CD4-positive, alpha-beta T cell treated with Interleukin-1 beta for 1 hour (primary cell): ENCODE results near the gene CCR2.
A peak's percentile ranks its signal among the peaks of the same experiment; 100 is the strongest.

ENCODE experiments used
- DNase-seq, 2 donors: peaks; one replicate each; pipeline ENCODE4 v3.0.0-alpha.2; 2020 to 2022

Gene CCR2

DNA sequence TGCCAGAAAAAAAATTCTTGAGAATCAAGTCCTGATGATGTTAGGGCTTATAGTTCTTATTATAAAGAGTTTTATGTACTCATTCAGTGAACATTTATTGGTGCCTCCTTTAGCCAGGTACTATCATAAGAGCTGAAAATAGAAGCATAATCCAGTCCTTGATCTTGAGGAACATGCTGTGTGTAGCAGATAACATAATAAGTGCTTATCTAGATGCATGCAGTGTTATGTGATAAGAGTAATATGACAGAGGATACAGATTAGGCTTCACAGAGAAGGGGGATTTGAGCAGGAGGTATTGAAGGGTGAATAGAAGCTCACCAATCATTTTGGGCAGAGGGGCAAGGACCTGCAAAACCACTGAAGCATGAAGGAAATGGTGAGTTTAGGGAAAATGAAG lies 1.1 kb downstream of the CCR2 start:
- DNase-seq, result no peak

DNA sequence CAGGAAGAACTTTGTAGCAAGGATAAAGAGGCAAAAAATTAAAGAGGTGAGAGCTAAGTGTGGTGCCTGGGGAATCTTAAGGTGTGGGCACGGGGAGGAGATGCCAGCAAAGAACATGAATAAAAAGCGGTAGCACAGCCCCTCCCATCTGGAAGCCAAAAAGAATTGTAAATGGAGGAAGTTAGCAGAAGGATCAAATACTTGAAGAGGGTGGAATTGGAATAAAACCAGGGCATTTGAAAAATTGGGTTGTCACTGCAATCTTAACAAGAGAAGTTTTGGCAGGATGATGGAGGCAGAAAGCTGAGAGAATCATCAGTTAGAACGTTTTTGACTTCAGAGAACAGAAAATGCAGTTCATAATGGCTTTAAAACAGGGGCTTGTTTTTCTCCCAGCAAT lies 2.4 kb downstream of the CCR2 start:
- no peak for DNase-seq

DNA sequence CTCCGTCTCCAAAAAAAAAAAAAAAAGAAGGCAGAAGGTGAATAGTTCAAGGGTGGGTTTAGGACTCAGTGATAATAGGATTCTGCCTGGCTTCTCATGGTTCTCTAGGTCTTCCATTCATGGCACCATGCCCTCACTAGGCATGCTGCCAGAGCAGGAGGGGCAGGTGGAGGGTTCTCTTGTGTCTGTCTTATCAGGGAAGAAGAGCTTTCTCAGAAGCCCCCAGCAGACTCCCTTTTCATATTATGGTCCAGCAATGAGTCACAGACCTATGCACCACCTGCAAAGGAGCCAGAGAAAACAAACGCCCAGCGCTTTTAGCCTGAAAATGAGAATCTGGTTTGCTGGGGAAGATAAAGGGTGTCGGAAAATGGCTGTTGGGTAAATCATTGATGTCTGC lies 3.0 kb downstream of the CCR2 start:
- no peak for DNase-seq

DNA sequence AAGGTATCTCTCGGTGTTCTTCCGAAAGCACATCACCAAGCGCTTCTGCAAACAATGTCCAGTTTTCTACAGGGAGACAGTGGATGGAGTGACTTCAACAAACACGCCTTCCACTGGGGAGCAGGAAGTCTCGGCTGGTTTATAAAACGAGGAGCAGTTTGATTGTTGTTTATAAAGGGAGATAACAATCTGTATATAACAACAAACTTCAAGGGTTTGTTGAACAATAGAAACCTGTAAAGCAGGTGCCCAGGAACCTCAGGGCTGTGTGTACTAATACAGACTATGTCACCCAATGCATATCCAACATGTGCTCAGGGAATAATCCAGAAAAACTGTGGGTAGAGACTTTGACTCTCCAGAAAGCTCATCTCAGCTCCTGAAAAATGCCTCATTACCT lies 4.6 kb downstream of the CCR2 start:
- no peak for DNase-seq

DNA sequence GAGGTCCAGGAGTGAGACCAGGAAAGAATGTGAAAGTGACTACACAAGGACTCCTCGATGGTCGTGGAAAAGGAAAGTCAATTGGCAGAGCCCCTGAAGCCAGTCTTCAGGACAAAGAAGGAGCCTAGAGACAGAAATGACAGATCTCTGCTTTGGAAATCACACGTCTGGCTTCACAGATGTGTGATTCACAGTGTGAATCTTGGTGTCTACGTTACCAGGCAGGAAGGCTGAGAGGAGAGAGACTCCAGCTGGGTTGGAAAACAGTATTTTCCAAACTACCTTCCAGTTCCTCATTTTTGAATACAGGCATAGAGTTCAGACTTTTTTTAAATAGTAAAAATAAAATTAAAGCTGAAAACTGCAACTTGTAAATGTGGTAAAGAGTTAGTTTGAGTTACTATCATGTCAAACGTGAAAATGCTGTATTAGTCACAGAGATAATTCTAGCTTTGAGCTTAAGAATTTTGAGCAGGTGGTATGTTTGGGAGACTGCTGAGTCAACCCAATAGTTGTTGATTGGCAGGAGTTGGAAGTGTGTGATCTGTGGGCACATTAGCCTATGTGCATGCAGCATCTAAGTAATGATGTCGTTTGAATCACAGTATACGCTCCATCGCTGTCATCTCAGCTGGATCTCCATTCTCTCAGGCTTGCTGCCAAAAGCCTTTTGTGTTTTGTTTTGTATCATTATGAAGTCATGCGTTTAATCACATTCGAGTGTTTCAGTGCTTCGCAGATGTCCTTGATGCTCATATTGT lies 6.0 kb downstream of the CCR2 start:
- no peak for DNase-seq

DNA sequence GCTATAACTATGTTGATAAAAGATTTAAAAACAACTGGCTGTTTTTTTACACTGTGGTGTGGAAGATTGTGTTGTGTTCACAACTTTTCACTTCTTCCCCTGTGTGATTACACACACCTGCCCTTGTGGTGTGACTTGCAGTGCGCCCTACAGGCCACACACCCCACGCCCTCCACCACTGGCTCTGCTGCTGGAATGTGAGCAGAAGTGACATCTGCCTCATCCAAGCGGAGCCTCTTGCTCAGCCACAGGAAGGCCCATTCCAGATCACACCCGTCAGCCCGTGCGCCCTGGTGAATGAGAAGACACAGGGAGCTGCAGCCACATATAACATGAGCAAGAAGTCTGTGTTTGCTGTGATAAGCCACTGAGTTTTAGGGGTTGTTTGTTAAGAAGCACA lies 7.0 kb downstream of the CCR2 start:
- peak in 1 of 2 donors; percentile 26 for DNase-seq

DNA sequence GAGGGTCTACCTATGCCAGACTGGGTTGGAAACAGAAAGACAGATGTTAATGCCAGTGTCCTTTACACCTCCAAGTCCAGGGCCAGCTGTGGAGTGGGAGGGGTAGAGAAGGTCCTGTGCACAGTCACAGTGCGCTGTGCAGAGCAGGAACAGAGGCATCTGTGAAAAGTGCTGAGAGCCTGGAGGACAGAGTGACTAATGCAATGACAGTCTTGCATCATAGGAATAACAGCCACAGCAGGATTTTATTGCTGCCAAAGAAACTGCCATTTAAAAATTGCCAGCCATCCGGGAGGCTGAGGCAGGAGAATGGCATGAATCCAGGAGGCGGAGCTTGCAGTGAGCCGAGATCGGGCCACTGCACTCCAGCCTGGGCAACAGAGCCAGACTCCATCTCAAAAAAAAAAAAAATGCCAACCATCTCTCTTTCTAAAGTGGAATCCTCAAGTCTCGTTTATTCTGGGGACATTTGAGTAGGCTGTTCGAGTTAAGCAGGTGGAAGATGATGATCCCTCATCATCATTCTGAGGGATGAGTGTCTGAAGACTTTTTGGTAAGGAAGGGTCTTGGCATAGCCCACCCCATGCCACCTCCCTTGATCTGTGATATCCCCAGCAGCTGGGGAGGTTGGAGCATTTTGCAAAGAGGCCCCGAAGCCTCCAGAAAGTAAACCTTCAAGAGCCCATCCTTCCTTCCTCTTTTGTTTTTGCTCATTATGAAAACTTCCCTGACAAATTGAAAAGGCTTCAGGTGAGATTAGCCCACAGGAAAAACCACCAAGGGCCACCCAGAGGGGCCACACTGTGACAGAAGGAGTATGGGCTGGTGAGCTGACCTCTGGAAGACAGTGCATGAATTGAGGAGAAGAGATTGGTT lies 7.7 kb downstream of the CCR2 start:
- peak in 1 of 2 donors; percentile 52 for DNase-seq

DNA sequence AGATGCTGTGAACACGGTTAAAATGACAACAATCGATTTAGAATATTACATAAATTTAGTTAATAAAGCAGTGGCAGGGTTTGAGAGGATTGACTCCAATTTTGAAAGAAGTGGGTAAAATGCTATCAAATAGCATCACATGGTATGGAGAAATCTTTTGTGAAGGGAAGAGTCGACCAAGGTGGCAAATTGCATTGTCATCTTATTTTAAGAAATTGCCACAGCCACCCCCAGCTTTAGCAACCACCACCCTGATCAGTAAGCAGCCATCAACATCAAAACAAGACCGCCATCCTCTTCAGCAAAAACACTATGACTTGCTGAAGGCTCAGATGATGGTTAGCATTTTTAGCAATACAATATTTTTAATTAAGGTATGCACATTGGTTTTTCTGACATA lies 11.1 kb downstream of the CCR2 start:
- no peak for DNase-seq

DNA sequence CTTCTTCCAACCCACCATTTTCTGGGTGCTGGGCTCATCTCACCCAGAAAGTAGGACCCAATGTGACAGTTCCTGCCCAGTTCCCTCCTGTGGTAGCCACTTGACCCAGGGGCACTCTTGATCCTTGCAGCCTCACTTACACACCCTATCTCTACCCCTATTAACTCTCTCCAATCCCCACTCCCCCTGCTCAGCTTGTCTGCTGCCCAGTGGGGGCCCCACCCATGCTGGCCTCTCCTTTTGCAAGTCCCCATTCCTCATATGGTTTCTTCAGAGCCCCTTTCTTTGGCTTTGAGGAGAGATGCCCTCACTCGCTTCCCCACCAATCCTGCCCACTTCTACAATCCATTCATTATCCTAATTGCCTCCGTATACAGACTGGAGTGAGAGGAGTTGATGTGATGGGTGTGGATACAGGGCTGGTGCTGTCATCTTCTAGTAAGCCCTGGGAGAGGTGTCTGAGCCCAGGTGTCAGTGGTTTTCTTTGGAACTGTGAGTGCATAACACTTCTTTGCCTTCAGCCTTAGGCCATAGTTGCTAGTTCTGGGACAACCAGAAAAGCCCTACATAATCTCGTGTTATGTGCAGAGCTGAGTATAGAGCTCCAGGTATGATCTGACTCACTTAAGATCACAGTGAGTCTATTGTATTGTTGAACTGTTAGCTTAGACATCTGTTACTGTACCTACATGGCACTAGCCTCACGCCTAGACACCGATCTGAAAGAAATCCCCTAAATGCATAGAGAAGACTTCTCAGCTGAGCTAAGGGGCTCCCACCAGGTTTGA lies 12.0 kb downstream of the CCR2 start:
- DNase-seq, result no peak

DNA sequence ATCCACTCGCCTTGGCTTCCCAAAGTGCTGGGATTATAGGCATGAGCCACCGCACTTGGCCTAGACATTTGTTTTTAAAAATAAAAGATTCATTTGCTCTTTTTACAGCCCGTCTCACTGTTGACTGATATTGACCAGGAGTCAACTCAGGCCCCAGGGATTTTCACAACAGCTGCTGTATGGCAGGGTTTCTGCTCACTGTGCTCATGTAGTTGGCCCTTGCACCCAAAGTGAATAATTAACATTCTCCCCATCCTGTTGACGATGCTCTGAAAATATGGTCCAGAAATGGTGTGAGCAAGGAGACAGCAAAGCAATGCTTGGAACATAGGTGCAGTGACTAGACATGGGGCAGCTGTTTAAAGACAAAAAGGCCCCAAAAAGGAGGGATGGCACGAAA lies 13.9 kb downstream of the CCR2 start:
- DNase-seq, result no peak

DNA sequence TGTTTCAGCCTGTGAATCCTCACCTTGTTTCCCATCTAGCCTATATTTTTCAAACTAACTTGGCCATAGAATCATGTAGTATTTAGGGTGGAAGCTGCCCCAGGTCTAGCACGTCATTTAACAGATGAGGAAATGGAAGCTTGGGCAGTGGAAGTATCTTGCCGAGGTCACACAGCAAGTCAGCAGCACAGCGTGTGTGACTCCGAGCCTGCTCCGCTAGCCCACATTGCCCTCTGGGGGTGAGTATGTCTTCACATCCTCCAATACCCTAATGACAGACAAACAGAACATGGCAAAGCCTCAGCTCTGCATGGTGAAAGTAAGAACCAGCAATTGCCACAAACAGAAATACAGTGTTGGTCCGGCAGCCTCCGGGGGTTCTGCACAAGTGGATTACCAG lies 14.7 kb downstream of the CCR2 start:
- peak; percentile 80 to 85 for DNase-seq

DNA sequence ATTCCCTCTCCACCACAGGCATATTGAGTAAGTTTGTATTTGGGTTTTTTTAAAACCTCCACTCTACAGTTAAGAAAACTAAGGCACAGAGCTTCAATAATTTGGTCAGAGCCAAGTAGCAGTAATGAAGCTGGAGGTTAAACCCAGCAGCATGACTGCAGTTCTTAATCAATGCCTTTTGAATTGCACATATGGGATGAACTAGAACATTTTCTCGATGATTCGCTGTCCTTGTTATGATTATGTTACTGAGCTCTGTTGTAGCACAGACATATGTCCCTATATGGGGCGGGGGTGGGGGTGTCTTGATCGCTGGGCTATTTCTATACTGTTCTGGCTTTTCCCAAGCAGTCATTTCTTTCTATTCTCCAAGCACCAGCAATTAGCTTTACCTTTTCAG lies 15.2 kb downstream of the CCR2 start:
- DNase-seq, result no peak

DNA sequence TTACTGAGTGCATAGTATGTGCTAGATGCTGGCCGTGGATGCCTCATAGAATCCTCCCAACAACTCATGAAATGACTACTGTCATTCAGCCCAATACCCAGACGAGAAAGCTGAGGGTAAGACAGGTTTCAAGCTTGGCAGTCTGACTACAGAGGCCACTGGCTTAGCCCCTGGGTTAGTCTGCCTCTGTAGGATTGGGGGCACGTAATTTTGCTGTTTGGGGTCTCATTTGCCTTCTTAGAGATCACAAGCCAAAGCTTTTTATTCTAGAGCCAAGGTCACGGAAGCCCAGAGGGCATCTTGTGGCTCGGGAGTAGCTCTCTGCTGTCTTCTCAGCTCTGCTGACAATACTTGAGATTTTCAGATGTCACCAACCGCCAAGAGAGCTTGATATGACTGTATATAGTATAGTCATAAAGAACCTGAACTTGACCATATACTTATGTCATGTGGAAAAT lies 15.8 kb downstream of the CCR2 start:
- no peak for DNase-seq

DNA sequence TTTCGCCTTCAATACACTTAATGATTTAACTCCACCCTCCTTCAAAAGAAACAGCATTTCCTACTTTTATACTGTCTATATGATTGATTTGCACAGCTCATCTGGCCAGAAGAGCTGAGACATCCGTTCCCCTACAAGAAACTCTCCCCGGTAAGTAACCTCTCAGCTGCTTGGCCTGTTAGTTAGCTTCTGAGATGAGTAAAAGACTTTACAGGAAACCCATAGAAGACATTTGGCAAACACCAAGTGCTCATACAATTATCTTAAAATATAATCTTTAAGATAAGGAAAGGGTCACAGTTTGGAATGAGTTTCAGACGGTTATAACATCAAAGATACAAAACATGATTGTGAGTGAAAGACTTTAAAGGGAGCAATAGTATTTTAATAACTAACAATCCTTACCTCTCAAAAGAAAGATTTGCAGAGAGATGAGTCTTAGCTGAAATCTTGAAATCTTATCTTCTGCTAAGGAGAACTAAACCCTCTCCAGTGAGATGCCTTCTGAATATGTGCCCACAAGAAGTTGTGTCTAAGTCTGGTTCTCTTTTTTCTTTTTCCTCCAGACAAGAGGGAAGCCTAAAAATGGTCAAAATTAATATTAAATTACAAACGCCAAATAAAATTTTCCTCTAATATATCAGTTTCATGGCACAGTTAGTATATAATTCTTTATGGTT lies 17.1 kb downstream of the CCR2 start, which contains the start of gene CCR5:
TSS of gene CCR5 (plus strand) at position 108 of the 680 bp plus-strand sequence. CDS start 1,957 bp downstream, outside the sequence.
- DNase-seq, result peak in 1 of 2 donors; percentile 52

DNA sequence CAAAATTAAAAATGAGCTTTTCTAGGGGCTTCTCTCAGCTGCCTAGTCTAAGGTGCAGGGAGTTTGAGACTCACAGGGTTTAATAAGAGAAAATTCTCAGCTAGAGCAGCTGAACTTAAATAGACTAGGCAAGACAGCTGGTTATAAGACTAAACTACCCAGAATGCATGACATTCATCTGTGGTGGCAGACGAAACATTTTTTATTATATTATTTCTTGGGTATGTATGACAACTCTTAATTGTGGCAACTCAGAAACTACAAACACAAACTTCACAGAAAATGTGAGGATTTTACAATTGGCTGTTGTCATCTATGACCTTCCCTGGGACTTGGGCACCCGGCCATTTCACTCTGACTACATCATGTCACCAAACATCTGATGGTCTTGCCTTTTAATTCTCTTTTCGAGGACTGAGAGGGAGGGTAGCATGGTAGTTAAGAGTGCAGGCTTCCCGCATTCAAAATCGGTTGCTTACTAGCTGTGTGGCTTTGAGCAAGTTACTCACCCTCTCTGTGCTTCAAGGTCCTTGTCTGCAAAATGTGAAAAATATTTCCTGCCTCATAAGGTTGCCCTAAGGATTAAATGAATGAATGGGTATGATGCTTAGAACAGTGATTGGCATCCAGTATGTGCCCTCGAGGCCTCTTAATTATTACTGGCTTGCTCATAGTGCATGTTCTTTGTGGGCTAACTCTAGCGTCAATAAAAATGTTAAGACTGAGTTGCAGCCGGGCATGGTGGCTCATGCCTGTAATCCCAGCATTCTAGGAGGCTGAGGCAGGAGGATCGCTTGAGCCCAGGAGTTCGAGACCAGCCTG lies 17.8 kb downstream of the CCR2 start:
- no peak for DNase-seq

DNA sequence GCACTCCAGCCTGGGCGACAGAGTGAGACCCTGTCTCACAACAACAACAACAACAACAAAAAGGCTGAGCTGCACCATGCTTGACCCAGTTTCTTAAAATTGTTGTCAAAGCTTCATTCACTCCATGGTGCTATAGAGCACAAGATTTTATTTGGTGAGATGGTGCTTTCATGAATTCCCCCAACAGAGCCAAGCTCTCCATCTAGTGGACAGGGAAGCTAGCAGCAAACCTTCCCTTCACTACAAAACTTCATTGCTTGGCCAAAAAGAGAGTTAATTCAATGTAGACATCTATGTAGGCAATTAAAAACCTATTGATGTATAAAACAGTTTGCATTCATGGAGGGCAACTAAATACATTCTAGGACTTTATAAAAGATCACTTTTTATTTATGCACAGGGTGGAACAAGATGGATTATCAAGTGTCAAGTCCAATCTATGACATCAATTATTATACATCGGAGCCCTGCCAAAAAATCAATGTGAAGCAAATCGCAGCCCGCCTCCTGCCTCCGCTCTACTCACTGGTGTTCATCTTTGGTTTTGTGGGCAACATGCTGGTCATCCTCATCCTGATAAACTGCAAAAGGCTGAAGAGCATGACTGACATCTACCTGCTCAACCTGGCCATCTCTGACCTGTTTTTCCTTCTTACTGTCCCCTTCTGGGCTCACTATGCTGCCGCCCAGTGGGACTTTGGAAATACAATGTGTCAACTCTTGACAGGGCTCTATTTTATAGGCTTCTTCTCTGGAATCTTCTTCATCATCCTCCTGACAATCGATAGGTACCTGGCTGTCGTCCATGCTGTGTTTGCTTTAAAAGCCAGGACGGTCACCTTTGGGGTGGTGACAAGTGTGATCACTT lies 18.8 kb downstream of the CCR2 start:
- DNase-seq, result peak in 1 of 2 donors; percentile 49

DNA sequence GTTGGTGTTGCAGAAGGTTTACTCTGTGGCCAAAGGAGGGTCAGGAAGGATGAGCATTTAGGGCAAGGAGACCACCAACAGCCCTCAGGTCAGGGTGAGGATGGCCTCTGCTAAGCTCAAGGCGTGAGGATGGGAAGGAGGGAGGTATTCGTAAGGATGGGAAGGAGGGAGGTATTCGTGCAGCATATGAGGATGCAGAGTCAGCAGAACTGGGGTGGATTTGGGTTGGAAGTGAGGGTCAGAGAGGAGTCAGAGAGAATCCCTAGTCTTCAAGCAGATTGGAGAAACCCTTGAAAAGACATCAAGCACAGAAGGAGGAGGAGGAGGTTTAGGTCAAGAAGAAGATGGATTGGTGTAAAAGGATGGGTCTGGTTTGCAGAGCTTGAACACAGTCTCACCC lies 20.8 kb downstream of the CCR2 start:
- no peak for DNase-seq

DNA sequence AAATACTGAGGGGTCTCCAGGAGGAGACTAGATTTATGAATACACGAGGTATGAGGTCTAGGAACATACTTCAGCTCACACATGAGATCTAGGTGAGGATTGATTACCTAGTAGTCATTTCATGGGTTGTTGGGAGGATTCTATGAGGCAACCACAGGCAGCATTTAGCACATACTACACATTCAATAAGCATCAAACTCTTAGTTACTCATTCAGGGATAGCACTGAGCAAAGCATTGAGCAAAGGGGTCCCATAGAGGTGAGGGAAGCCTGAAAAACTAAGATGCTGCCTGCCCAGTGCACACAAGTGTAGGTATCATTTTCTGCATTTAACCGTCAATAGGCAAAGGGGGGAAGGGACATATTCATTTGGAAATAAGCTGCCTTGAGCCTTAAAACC lies 21.3 kb downstream of the CCR2 start:
- no peak for DNase-seq

DNA sequence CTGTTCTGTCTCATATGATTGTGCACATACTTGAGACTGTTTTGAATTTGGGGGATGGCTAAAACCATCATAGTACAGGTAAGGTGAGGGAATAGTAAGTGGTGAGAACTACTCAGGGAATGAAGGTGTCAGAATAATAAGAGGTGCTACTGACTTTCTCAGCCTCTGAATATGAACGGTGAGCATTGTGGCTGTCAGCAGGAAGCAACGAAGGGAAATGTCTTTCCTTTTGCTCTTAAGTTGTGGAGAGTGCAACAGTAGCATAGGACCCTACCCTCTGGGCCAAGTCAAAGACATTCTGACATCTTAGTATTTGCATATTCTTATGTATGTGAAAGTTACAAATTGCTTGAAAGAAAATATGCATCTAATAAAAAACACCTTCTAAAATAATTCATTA lies 21.9 kb downstream of the CCR2 start:
- DNase-seq, result no peak

DNA sequence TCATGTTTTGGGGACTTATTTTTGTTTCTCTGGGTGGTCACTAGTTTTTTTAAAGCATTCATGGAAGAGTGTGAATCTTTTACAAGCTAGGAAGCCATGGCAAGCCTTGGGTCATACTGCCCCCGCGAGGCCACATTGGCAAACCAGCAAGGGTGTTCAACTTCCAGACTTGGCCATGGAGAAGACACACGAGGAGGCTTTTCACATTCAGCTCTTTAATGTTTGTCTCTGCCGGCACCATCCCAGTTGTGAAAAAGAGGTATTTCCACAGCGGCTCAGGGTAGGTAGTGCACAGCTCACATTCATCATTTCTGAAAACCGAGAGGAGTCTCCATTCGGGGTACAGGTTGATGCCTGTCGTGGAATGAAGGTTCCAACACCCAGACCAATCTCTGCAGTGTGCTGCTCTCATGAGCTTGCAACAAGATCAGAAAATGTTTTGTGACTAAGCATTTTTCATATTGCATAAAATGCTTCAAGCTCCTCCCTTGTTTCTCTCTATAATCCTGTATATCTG lies 24.6 kb downstream of the CCR2 start:
- DNase-seq, result peak; percentile 66 to 67
